Measurements from ENCODE around the gene MACO1.
"Not testable (repeated sequence)": the region's sequence is repeated elsewhere in the genome, so short reads cannot be mapped to it uniquely, and the experiment has no call there.

DNA sequence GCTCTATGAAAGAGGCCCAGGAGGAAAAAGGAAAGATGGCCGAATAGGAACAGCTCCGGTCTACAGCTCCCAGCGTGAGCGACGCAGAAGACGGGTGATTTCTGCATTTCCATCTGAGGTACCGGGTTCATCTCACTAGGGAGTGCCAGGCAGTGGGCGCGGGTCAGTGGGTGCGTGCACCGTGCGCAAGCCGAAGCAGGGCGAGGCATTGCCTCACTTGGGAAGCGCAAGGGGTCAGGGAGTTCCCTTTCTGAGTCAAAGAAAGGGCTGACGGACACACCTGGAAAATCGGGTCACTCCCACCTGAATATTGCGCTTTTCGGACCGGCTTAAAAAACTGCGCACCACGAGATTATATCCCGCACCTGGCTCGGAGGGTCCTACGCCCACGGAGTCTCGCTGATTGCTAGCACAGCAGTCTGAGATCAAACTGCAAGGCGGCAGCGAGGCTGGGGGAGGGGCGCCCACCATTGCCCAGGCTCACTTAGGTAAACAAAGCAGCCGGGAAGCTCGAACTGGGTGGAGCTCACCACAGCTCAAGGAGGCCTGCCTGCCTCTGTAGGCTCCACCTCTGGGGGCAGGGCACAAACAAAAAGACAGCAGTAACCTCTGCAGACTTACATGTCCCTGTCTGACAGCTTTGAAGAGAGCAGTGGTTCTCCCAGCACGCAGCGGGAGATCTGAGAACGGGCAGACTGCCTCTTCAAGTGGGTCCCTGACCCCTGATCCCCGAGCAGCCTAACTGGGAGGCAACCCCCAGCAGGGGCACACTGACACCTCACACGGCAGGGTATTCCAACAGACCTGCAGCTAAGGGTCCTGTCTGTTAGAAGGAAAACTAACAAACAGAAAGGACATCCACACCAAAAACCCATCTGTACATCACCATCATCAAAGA, 76.1 kb downstream of the MACO1 start:
- TF ChIP-seq, protein P1, sequence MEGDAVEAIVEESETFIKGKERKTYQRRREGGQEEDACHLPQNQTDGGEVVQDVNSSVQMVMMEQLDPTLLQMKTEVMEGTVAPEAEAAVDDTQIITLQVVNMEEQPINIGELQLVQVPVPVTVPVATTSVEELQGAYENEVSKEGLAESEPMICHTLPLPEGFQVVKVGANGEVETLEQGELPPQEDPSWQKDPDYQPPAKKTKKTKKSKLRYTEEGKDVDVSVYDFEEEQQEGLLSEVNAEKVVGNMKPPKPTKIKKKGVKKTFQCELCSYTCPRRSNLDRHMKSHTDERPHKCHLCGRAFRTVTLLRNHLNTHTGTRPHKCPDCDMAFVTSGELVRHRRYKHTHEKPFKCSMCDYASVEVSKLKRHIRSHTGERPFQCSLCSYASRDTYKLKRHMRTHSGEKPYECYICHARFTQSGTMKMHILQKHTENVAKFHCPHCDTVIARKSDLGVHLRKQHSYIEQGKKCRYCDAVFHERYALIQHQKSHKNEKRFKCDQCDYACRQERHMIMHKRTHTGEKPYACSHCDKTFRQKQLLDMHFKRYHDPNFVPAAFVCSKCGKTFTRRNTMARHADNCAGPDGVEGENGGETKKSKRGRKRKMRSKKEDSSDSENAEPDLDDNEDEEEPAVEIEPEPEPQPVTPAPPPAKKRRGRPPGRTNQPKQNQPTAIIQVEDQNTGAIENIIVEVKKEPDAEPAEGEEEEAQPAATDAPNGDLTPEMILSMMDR (IDR thresholded peaks at IDR 0.05 in 8 of 11, conservative IDR thresholded peaks at IDR 0.05 in 3 of 11): not testable (repeated sequence)
- TF ChIP-seq POLR2A (IDR thresholded peaks at IDR 0.05): not testable (repeated sequence)
